Activated CD4-positive, alpha-beta T cell treated with anti-CD3 and anti-CD28 coated beads, Interleukin-2, amount 10 ng/mL, durations not matched to agents 7 days and 5 days (primary cell): ENCODE measurements around the gene PDZD2. TPM values are rescaled to one million over a fixed set of nuclear protein-coding genes. Genes with fewer than 3 reads are reported as not detected.
A peak's percentile ranks its signal among the peaks of the same experiment; 100 is the strongest.
"Not testable (repeated sequence)": the region's sequence is repeated elsewhere in the genome, so short reads cannot be mapped to it uniquely, and the experiment has no call there.

Experiments used
- CTCF ChIA-PET: fragments of 350-600 bp; sonication (Branson Sonifier 250); formaldehyde crosslinking; loops from one replicate; lab custom pipeline; 2021; ENCODE audit warnings: antibody characterized with exemption; lab: Charles Lee
- POLR2A ChIA-PET: fragments of 350-600 bp; sonication (Branson Sonifier 250); formaldehyde crosslinking; loops from one replicate; lab custom pipeline; 2021; ENCODE audit warnings: antibody characterized with exemption; lab: Charles Lee
- DNase-seq: peaks from one replicate; pipeline ENCODE4 v3.0.0-alpha.2; 2020
- H3K27ac Mint-ChIP-seq: one replicate; pipeline ENCODE4 v1.8.0; 2021; ENCODE audit warnings: mild to moderate bottlenecking, moderate library complexity, mixed read lengths
- H3K27me3 Mint-ChIP-seq: one replicate; pipeline ENCODE4 v1.8.0; 2021; ENCODE audit warnings: mixed read lengths
- H3K36me3 Mint-ChIP-seq: one replicate; pipeline ENCODE4 v1.8.0; 2021; ENCODE audit warnings: low read depth, mixed read lengths
- H3K4me1 Mint-ChIP-seq: one replicate; pipeline ENCODE4 v1.8.0; 2021; ENCODE audit warnings: mixed read lengths
- H3K4me3 Mint-ChIP-seq: one replicate; pipeline ENCODE4 v1.8.0; 2021; ENCODE audit warnings: mild to moderate bottlenecking, moderate library complexity, mixed read lengths
- H3K9me3 Mint-ChIP-seq: one replicate; pipeline ENCODE4 v1.8.0; 2021; ENCODE audit warnings: mixed read lengths
- total RNA-seq, 2 experiments: library from RNA; stranded (reverse); gene quantifications; one replicate each; pipeline ENCODE4 v1.2.3, GENCODE V29; 2021

The PDZD2 gene
- total RNA-seq, 2 experiments from 2014 or later, result not detected

GRCh38 chr5:31962351-31962751 lies 323.4 kb downstream of the PDZD2 start:
- Mint-ChIP-seq H3K4me1 (no peaks in the 10 kb centered on the region), H3K27me3 (no peaks in the 10 kb centered on the region), H3K36me3 (no peaks in the 10 kb centered on the region), H3K4me3 (no peak overlapping the region), H3K9me3 (no peaks in the 10 kb centered on the region), H3K27ac (no peak overlapping the region)
- ChIA-PET POLR2A (no interaction called here), CTCF (no interaction called here)
- DNase-seq, result no peak

GRCh38 chr5:31962871-31963307 lies 324.0 kb downstream of the PDZD2 start:
- H3K27ac Mint-ChIP-seq, result no peak overlapping the region
- ChIA-PET CTCF (no interaction called here), POLR2A (no interaction called here)
- H3K36me3 Mint-ChIP-seq, result no peaks in the 10 kb centered on the region
- no peak for DNase-seq
- H3K4me3 Mint-ChIP-seq, result no peak overlapping the region
- H3K27me3 Mint-ChIP-seq, result no peaks in the 10 kb centered on the region
- H3K9me3 Mint-ChIP-seq, result no peaks in the 10 kb centered on the region
- H3K4me1 Mint-ChIP-seq, result no peaks in the 10 kb centered on the region

GRCh38 chr5:31963358-31964006 lies 324.6 kb downstream of the PDZD2 start:
- no peak overlapping the region for H3K27ac Mint-ChIP-seq
- no peak overlapping the region for H3K4me3 Mint-ChIP-seq
- no peaks in the 10 kb centered on the region for H3K9me3 Mint-ChIP-seq
- POLR2A ChIA-PET, result no interaction called here
- H3K4me1 Mint-ChIP-seq, result no peaks in the 10 kb centered on the region
- DNase-seq, result no peak
- no peaks in the 10 kb centered on the region for H3K27me3 Mint-ChIP-seq
- CTCF ChIA-PET, result no interaction called here
- no peaks in the 10 kb centered on the region for H3K36me3 Mint-ChIP-seq

- Mint-ChIP-seq H3K4me1 (no peaks in the 10 kb centered on the region), H3K4me3 (no peak overlapping the region), H3K27me3 (no peaks in the 10 kb centered on the region), H3K9me3 (no peaks in the 10 kb centered on the region), H3K27ac (no peak overlapping the region), H3K36me3 (no peaks in the 10 kb centered on the region)
- ChIA-PET POLR2A (no interaction called here), CTCF (no interaction called here)
- DNase-seq, result no peak
Measured at GRCh38 chr5:31964007-31964360, 325.1 kb downstream of the PDZD2 start.

- ChIA-PET POLR2A (no interaction called here), CTCF (no interaction called here)
- no peaks in the 10 kb centered on the region for H3K4me1 Mint-ChIP-seq
- H3K27ac Mint-ChIP-seq, result no peak overlapping the region
- no peak overlapping the region for H3K4me3 Mint-ChIP-seq
- H3K36me3 Mint-ChIP-seq, result no peaks in the 10 kb centered on the region
- no peak for DNase-seq
- H3K27me3 Mint-ChIP-seq, result no peaks in the 10 kb centered on the region
- H3K9me3 Mint-ChIP-seq, result peaks cover 2% of the 10 kb centered on the region
Measured at GRCh38 chr5:31965227-31965626, 326.3 kb downstream of the PDZD2 start.

GRCh38 chr5:31966936-31967335 lies 328.0 kb downstream of the PDZD2 start:
- ChIA-PET POLR2A (no interaction called here), CTCF (interaction anchor here (0.6 kb wide), 1 partner anchor 149 kb away, joined by 3 read pairs; no protein-coding TSS in a partner anchor)
- Mint-ChIP-seq H3K36me3 (no peaks in the 10 kb centered on the region), H3K27me3 (no peaks in the 10 kb centered on the region), H3K4me1 (no peaks in the 10 kb centered on the region), H3K27ac (no peak overlapping the region), H3K9me3 (peaks cover 2% of the 10 kb centered on the region), H3K4me3 (no peak overlapping the region)
- DNase-seq, result no peak

- CTCF ChIA-PET, result interaction anchor here (0.6 kb wide), 1 partner anchor 150 kb away, joined by 3 read pairs; no protein-coding TSS in a partner anchor
- Mint-ChIP-seq H3K27ac (no peak overlapping the region), H3K36me3 (no peaks in the 10 kb centered on the region), H3K4me3 (no peak overlapping the region), H3K4me1 (peaks cover 1% of the 10 kb centered on the region), H3K9me3 (peaks cover 2% of the 10 kb centered on the region), H3K27me3 (no peaks in the 10 kb centered on the region)
- DNase-seq, result no peak
- POLR2A ChIA-PET, result no interaction called here
Measured at GRCh38 chr5:31967461-31967860, 328.5 kb downstream of the PDZD2 start.

GRCh38 chr5:31972558-31972957 lies 333.6 kb downstream of the PDZD2 start:
- Mint-ChIP-seq H3K36me3 (no peaks in the 10 kb centered on the region), H3K4me1 (peaks cover 11% of the 10 kb centered on the region), H3K27me3 (no peaks in the 10 kb centered on the region), H3K27ac (peak overlapping the region; percentile 47), H3K4me3 (no peak overlapping the region), H3K9me3 (peaks cover 2% of the 10 kb centered on the region)
- DNase-seq, result no peak
- CTCF ChIA-PET, result no interaction called here
- POLR2A ChIA-PET, result no interaction called here

- H3K27me3 Mint-ChIP-seq, H3K27ac Mint-ChIP-seq, POLR2A ChIA-PET, CTCF ChIA-PET, DNase-seq, H3K36me3 Mint-ChIP-seq, H3K4me3 Mint-ChIP-seq, H3K9me3 Mint-ChIP-seq: not testable (repeated sequence)
- H3K4me1 Mint-ChIP-seq, result peaks cover 11% of the 10 kb centered on the region
Measured at GRCh38 chr5:31975189-31975612, 336.3 kb downstream of the PDZD2 start.

- Mint-ChIP-seq H3K4me3 (no peak overlapping the region), H3K9me3 (no peaks in the 10 kb centered on the region), H3K36me3 (no peaks in the 10 kb centered on the region), H3K27ac (no peak overlapping the region), H3K4me1 (peaks cover 11% of the 10 kb centered on the region), H3K27me3 (no peaks in the 10 kb centered on the region)
- POLR2A ChIA-PET, result no interaction called here
- no peak for DNase-seq
- CTCF ChIA-PET, result no interaction called here
Measured at GRCh38 chr5:31976169-31976568, 337.2 kb downstream of the PDZD2 start.

GRCh38 chr5:31981361-31981945 lies 342.5 kb downstream of the PDZD2 start:
- H3K9me3 Mint-ChIP-seq, result no peaks in the 10 kb centered on the region
- no peak overlapping the region for H3K4me3 Mint-ChIP-seq
- H3K4me1 Mint-ChIP-seq, result no peaks in the 10 kb centered on the region
- DNase-seq, result no peak
- POLR2A ChIA-PET, result no interaction called here
- no peaks in the 10 kb centered on the region for H3K27me3 Mint-ChIP-seq
- H3K36me3 Mint-ChIP-seq, result no peaks in the 10 kb centered on the region
- no peak overlapping the region for H3K27ac Mint-ChIP-seq
- CTCF ChIA-PET, result no interaction called here

- Mint-ChIP-seq H3K27ac (no peak overlapping the region), H3K36me3 (no peaks in the 10 kb centered on the region), H3K9me3 (no peaks in the 10 kb centered on the region), H3K27me3 (no peaks in the 10 kb centered on the region), H3K4me3 (no peak overlapping the region), H3K4me1 (no peaks in the 10 kb centered on the region)
- no peak for DNase-seq
- POLR2A ChIA-PET, result no interaction called here
- CTCF ChIA-PET, result no interaction called here
Measured at GRCh38 chr5:31982027-31982426, 343.1 kb downstream of the PDZD2 start.

- Mint-ChIP-seq H3K27ac (no peak overlapping the region), H3K27me3 (no peaks in the 10 kb centered on the region), H3K36me3 (no peaks in the 10 kb centered on the region), H3K4me1 (no peaks in the 10 kb centered on the region), H3K4me3 (no peak overlapping the region), H3K9me3 (no peaks in the 10 kb centered on the region)
- CTCF ChIA-PET, result no interaction called here
- DNase-seq, result no peak
- POLR2A ChIA-PET, result no interaction called here
Measured at GRCh38 chr5:31982621-31983020, 343.7 kb downstream of the PDZD2 start.

GRCh38 chr5:31983851-31984250 lies 344.9 kb downstream of the PDZD2 start:
- H3K27ac Mint-ChIP-seq, result no peak overlapping the region
- H3K36me3 Mint-ChIP-seq, result no peaks in the 10 kb centered on the region
- POLR2A ChIA-PET, result no interaction called here
- H3K4me1 Mint-ChIP-seq, result no peaks in the 10 kb centered on the region
- H3K27me3 Mint-ChIP-seq, result no peaks in the 10 kb centered on the region
- DNase-seq, result no peak
- no peaks in the 10 kb centered on the region for H3K9me3 Mint-ChIP-seq
- H3K4me3 Mint-ChIP-seq, result no peak overlapping the region
- CTCF ChIA-PET, result interaction anchor here (1.3 kb wide), 1 partner anchor 10 kb away, joined by 3 read pairs; no protein-coding TSS in a partner anchor
